Body of pancreas (tissue), 4 donors: ENCODE data around the gene ZFYVE9.

Source experiments
- POLR2A ChIP-seq, 3 donors: fragments of 450-650 bp; IDR thresholded peaks; one replicate each; pipeline ENCODE4 v1.6.1; 2016; ENCODE audit warnings: antibody characterized with exemption in 3 of 3, mild to moderate bottlenecking in 2 of 3
- TF ChIP-seq, protein P1 (sequence below), 7 experiments: fragments of 450-650 bp in 4 of 7; fragments of 200-600 bp in 3 of 7; sonication (generic) in 3 of 7; IDR thresholded peaks; one replicate each; pipeline ENCODE4 v1.5.1; 2016 to 2019; ENCODE audit warnings: antibody characterized with exemption in 7 of 7

DNA sequence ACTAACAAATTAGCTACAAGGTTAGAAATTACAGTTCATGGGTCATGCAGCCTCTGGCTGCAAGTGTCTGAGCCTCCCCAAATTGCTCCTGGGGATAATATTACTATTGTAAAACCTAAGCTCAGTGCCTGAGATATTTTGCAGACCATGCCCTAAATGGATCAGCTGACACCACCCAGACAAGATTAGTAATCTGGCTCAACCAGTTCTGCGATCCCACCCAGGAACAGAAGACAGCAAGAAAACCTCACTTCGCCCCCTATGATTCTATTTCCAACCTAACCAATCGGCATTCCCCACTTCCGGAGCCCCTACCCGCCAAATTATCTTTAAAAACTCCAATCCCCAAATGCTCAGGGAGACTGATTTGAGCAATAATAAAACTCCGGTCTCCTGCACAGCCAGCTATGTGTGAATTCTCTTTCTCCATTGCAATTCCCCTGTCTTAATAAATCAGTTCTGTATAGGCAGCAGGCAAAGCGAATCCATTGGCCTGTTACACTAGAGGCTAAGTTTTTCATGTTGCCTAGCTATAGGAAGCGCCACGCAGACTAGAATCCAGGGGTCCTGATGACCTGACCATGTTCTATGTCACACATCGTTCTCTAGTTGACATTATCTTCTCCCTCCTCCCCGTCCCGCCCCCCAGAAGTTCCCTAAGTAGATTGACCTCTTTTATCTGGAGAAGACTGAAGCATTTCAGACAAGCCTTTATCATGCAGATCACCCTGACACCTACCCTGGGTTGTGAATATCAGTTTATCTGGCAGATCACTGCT lies 22.4 kb upstream of the ZFYVE9 start:
- TF ChIP-seq, protein P1, sequence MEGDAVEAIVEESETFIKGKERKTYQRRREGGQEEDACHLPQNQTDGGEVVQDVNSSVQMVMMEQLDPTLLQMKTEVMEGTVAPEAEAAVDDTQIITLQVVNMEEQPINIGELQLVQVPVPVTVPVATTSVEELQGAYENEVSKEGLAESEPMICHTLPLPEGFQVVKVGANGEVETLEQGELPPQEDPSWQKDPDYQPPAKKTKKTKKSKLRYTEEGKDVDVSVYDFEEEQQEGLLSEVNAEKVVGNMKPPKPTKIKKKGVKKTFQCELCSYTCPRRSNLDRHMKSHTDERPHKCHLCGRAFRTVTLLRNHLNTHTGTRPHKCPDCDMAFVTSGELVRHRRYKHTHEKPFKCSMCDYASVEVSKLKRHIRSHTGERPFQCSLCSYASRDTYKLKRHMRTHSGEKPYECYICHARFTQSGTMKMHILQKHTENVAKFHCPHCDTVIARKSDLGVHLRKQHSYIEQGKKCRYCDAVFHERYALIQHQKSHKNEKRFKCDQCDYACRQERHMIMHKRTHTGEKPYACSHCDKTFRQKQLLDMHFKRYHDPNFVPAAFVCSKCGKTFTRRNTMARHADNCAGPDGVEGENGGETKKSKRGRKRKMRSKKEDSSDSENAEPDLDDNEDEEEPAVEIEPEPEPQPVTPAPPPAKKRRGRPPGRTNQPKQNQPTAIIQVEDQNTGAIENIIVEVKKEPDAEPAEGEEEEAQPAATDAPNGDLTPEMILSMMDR (IDR thresholded peaks at IDR 0.05) = no peak
- no peak for TF ChIP-seq POLR2A (IDR thresholded peaks at IDR 0.05)
